Loucy (cell line): ENCODE results near the gene FGF12.

Experiments used
- CTCF ChIP-seq: fragments of 200-600 bp; sonication (generic); conservative IDR thresholded peaks from 2 replicates; pipeline ENCODE4 v1.5.1; 2014; ENCODE audit warnings: mild to moderate bottlenecking, antibody characterized with exemption, low read length
- EZH2phosphoT487 ChIP-seq: fragments of 200-600 bp; IDR thresholded peaks from 2 replicates; pipeline ENCODE4 v1.6.1; 2018; ENCODE audit warnings: antibody characterized with exemption, mild to moderate bottlenecking, moderate library complexity, borderline replicate concordance

- TF ChIP-seq CTCF (no peak), EZH2phosphoT487 (no peak)
These were observed 157.0 kb downstream of the FGF12 start for GRCh38 chr3:192570315-192570714.
